ENCODE measurements around the gene LGI4.

The LGI4 gene

GRCh38 chr19:35134601-35135242 is at the start of gene LGI4:
TSS of gene LGI4 (minus strand) at chr19:35135059. CDS start at chr19:35134680, 379 bp downstream.
- DNase-seq, result no peak

GRCh38 chr19:35184267-35184666 is 49.4 kb upstream of the LGI4 start:
- DNase-seq, result no peak

- no peak for DNase-seq
Measured at GRCh38 chr19:35181387-35181786, 46.5 kb upstream of the LGI4 start.

- DNase-seq, result no peak
Measured at GRCh38 chr19:35179830-35180229, 45.0 kb upstream of the LGI4 start.

- no peak for DNase-seq
Measured at GRCh38 chr19:35178701-35179100, 43.8 kb upstream of the LGI4 start.

GRCh38 chr19:35177377-35178274 is 42.8 kb upstream of the LGI4 start:
- DNase-seq, result no peak

- DNase-seq, result no peak
Measured at GRCh38 chr19:35176181-35176570, 41.3 kb upstream of the LGI4 start.

GRCh38 chr19:35174226-35174625 is 39.4 kb upstream of the LGI4 start:
- no peak for DNase-seq

GRCh38 chr19:35171730-35172129 is 36.9 kb upstream of the LGI4 start:
- DNase-seq, result no peak

- no peak for DNase-seq
Measured at GRCh38 chr19:35170359-35171061, 35.7 kb upstream of the LGI4 start.

GRCh38 chr19:35169221-35169995 is 34.5 kb upstream of the LGI4 start:
- DNase-seq, result no peak

GRCh38 chr19:35168196-35168595 is 33.3 kb upstream of the LGI4 start:
- DNase-seq, result peak; percentile 19

GRCh38 chr19:35167251-35168119 is 32.6 kb upstream of the LGI4 start:
- DNase-seq, result no peak

- no peak for DNase-seq
Measured at GRCh38 chr19:35166100-35167063, 31.5 kb upstream of the LGI4 start.

GRCh38 chr19:35165200-35166058 is 30.6 kb upstream of the LGI4 start:
- no peak for DNase-seq

- no peak for DNase-seq
Measured at GRCh38 chr19:35164418-35164817, 29.6 kb upstream of the LGI4 start.

- peak; percentile 45 for DNase-seq
Measured at GRCh38 chr19:35162471-35163326, 27.8 kb upstream of the LGI4 start.

GRCh38 chr19:35161434-35161743 is 26.5 kb upstream of the LGI4 start:
- DNase-seq, result no peak

Data from fibroblast of skin of right biceps (primary cell).